Psoas muscle (tissue), 8 donors: ENCODE data around the gene SLAMF1. TPM values are rescaled to one million over a fixed set of nuclear protein-coding genes. Genes with fewer than 3 reads are reported as not detected.

Experiments
- ATAC-seq, 4 donors: fragments of 200-7000 bp; cut with Tn5 transposase; one replicate each; pipeline ENCODE4 v1.9.1; 2020; ENCODE audit warnings: moderate library complexity in 3 of 4, mild to moderate bottlenecking in 2 of 4
- DNase-seq, 2 donors: peaks; one replicate each; pipeline ENCODE4 v3.0.0-alpha.2; 2020
- H3K27ac ChIP-seq: fragments of 200-600 bp; one replicate; pipeline ENCODE4 v1.8.0; 2022
- H3K27me3 ChIP-seq, 3 donors: fragments of 200-600 bp in 1 of 3; one replicate each; pipeline versions ENCODE4 v1.6.1 to v1.8.0; 2013 to 2022; ENCODE audit warnings: low read length in 2 of 3, mild to moderate bottlenecking in 2 of 3, moderate library complexity in 1 of 3; ENCODE audit not compliant: insufficient read depth in 3 of 3
- H3K36me3 ChIP-seq, 2 donors: fragments of 200-600 bp in 1 of 2; one replicate each; pipeline versions ENCODE4 v1.6.1 to v1.8.0; 2013 to 2022; ENCODE audit warnings: low read depth in 1 of 2, mild to moderate bottlenecking in 1 of 2, moderate library complexity in 1 of 2; ENCODE audit not compliant: insufficient read depth in 1 of 2
- H3K4me1 ChIP-seq: fragments of 200-600 bp; one replicate; pipeline ENCODE4 v1.8.0; 2022
- H3K4me3 ChIP-seq: fragments of 200-600 bp; one replicate; pipeline ENCODE4 v1.8.0; 2022; ENCODE audit warnings: mild to moderate bottlenecking
- H3K9me3 ChIP-seq: fragments of 200-600 bp; one replicate; pipeline ENCODE4 v1.8.0; 2022
- CTCF ChIP-seq: fragments of 200-600 bp; IDR thresholded peaks from one replicate; pipeline ENCODE4 v1.8.0; 2022; ENCODE audit warnings: antibody characterized with exemption
- WGBS, 3 donors: extraction: QIAGEN DNeasy Blood & Tissue Kit; methylation state at CpG; one replicate each; pipeline versions ENCODE4 v1.1.6 to v1.1.7; 2013; 5-methylcytosine and 5-hydroxymethylcytosine counted together
- intact Hi-C, 2 donors: fragments of 100-400 bp; cut with DNase I; formaldehyde crosslinking; loops; one replicate each; pipeline versions ENCODE4 v1.11.0 to v1.14.2; 2022
- polyA plus RNA-seq, 3 donors: library from polyadenylated mRNA; stranded (reverse); fragments of 200-250 nt; gene quantifications; one replicate each; pipeline ENCODE4 v1.2.3, GENCODE V29; 2013
- total RNA-seq, 4 donors: library from RNA; stranded (reverse); fragmentation: NEBNext Ultra II Directional in 2 of 4; extraction: Animal tissue kit (Norgen Biotek cat#: 25700) in 2 of 4; gene quantifications; one replicate each; pipeline versions ENCODE4 v1.2.1 to v1.2.4, GENCODE V29; 2021 to 2023
- donor health status: healthy with polysubstance abuse.
- donor health status: DM: no; HTN: no; CAD: no; lungs with moderate emphysema.
- donor health status: Bipolar disorder and iron deficiency.
- donor health status: healthy.
- donor health status: DM: yes; HTN: yes; CAD: no.
- donor health status: DM: no; HTN: no; CAD: no.
- donor health status: DM: no; HTN: no; CAD: no.
- donor health status: DM: yes; HTN: yes; CAD: no.

The SLAMF1 gene
- total and polyA plus RNA-seq, 7 donors: 0.03 to 0.30 (median 0.08) TPM

GRCh38 chr1:160618763-160619274 lies 28.0 kb downstream of the SLAMF1 start:
- DNase-seq (no peak), ATAC-seq (no peak)
- Histone ChIP-seq H3K4me3 (no peak overlapping the region), H3K36me3 (no peaks in the 10 kb centered on the region), H3K4me1 (no peaks in the 10 kb centered on the region), H3K27me3 (no peaks in the 10 kb centered on the region), H3K9me3 (no peaks in the 10 kb centered on the region), H3K27ac (no peak overlapping the region)
- no peak for TF ChIP-seq CTCF
- WGBS, 3 donors: 80 to 95% (median 84%) methylated on average over 3 of the region's 3 CpGs
- intact Hi-C loops: no loop called here

- DNase-seq (no peak), ATAC-seq (no peak)
- no peaks in the 10 kb centered on the region for H3K36me3 ChIP-seq
- no peak overlapping the region for H3K4me3 ChIP-seq
- WGBS, 3 donors: 50 to 74% (median 66%) methylated on average over 1 of the region's 1 CpG
- H3K4me1 ChIP-seq: no peaks in the 10 kb centered on the region
- TF ChIP-seq CTCF: no peak
- H3K9me3 ChIP-seq: no peaks in the 10 kb centered on the region
- no peak overlapping the region for H3K27ac ChIP-seq
- intact Hi-C loops: no loop called here
- H3K27me3 ChIP-seq: no peaks in the 10 kb centered on the region
Measured at GRCh38 chr1:160618327-160618726, 28.5 kb downstream of the SLAMF1 start.

GRCh38 chr1:160615660-160616059 lies 31.2 kb downstream of the SLAMF1 start:
- ATAC-seq (no peak), DNase-seq (no peak)
- H3K27ac ChIP-seq: no peak overlapping the region
- H3K36me3 ChIP-seq: no peaks in the 10 kb centered on the region
- no peak overlapping the region for H3K4me3 ChIP-seq
- no peaks in the 10 kb centered on the region for H3K4me1 ChIP-seq
- intact Hi-C loops: no loop called here
- no peaks in the 10 kb centered on the region for H3K9me3 ChIP-seq
- no peak for TF ChIP-seq CTCF
- 75 to 85% (median 85%) methylated on average over 2 of the region's 2 CpGs for WGBS, 3 donors
- peaks cover 0 to 4% (median 2%) of the 10 kb centered on the region in 3 donors for H3K27me3 ChIP-seq

- Histone ChIP-seq H3K36me3 (no peaks in the 10 kb centered on the region), H3K27me3 (peaks cover 0 to 4% (median 2%) of the 10 kb centered on the region in 3 donors), H3K9me3 (no peaks in the 10 kb centered on the region), H3K4me1 (no peaks in the 10 kb centered on the region), H3K4me3 (no peak overlapping the region), H3K27ac (no peak overlapping the region)
- TF ChIP-seq CTCF: no peak
- intact Hi-C loops: no loop called here
- DNase-seq: no peak
- ATAC-seq: no peak
- 72 to 82% (median 78%) methylated on average over 5 of the region's 5 CpGs for WGBS, 3 donors
Measured at GRCh38 chr1:160614410-160614809, 32.4 kb downstream of the SLAMF1 start.

- TF ChIP-seq CTCF: no peak
- DNase-seq: no peak
- no peak for ATAC-seq
- Histone ChIP-seq H3K27me3 (peaks cover 0 to 4% (median 2%) of the 10 kb centered on the region in 3 donors), H3K4me3 (no peak overlapping the region), H3K27ac (no peak overlapping the region), H3K4me1 (no peaks in the 10 kb centered on the region), H3K9me3 (no peaks in the 10 kb centered on the region), H3K36me3 (no peaks in the 10 kb centered on the region)
- intact Hi-C loops: no loop called here
- 59 to 74% (median 67%) methylated on average over 6 of the region's 6 CpGs for WGBS, 3 donors
Measured at GRCh38 chr1:160612613-160613218, 34.1 kb downstream of the SLAMF1 start.
